ENCODE results near the gene CDC73. TPM values are rescaled to one million over a fixed set of nuclear protein-coding genes. Genes with fewer than 3 reads are reported as not detected.
A peak's percentile ranks its signal among the peaks of the same experiment; 100 is the strongest.

CDC73 gene
- total and polyA plus RNA-seq, 2 of the 13 experiments (the other 11 are each of a cell fraction or from before 2014, with no cell fraction given): 20.2 to 26.3 TPM

DNA sequence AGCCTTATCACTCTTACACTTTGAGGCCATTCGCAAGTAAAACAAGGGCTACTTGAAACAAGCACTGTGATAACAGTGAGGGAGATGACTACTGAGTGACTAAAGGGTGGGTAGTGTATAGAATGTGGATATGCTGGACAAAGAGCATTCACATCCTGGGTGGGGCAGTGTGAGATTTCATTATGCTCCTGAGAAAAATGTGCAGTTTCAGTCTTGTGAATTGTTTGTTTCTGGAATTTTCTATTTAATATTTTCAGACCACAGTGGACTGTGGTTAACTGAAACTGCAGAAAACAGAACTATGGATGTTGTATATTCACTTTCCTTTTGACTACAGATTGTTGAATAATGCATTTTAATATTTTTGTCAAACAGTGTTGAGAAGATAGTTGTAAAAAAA is 89.7 kb downstream of the CDC73 start:
- no peak for FAIRE-seq
- no peak for ATAC-seq

More for the DNA sequence above, 89.7 kb downstream of the CDC73 start:
- TF ChIP-seq HCFC1 (IDR thresholded peaks at IDR 0.05; ENCODE audit: low read depth, low read length): no peak
- TF ChIP-seq MED8 (CRISPR knock-in tag; IDR thresholded peaks at IDR 0.05; ENCODE audit: insufficient replicate concordance): no peak
- no peak for TF ChIP-seq POGZ (CRISPR knock-in tag; IDR thresholded peaks at IDR 0.05)
- TF ChIP-seq RFX5 (IDR thresholded peaks at IDR 0.05; ENCODE audit: low read depth, low read length): no peak
- TF ChIP-seq, protein P1, sequence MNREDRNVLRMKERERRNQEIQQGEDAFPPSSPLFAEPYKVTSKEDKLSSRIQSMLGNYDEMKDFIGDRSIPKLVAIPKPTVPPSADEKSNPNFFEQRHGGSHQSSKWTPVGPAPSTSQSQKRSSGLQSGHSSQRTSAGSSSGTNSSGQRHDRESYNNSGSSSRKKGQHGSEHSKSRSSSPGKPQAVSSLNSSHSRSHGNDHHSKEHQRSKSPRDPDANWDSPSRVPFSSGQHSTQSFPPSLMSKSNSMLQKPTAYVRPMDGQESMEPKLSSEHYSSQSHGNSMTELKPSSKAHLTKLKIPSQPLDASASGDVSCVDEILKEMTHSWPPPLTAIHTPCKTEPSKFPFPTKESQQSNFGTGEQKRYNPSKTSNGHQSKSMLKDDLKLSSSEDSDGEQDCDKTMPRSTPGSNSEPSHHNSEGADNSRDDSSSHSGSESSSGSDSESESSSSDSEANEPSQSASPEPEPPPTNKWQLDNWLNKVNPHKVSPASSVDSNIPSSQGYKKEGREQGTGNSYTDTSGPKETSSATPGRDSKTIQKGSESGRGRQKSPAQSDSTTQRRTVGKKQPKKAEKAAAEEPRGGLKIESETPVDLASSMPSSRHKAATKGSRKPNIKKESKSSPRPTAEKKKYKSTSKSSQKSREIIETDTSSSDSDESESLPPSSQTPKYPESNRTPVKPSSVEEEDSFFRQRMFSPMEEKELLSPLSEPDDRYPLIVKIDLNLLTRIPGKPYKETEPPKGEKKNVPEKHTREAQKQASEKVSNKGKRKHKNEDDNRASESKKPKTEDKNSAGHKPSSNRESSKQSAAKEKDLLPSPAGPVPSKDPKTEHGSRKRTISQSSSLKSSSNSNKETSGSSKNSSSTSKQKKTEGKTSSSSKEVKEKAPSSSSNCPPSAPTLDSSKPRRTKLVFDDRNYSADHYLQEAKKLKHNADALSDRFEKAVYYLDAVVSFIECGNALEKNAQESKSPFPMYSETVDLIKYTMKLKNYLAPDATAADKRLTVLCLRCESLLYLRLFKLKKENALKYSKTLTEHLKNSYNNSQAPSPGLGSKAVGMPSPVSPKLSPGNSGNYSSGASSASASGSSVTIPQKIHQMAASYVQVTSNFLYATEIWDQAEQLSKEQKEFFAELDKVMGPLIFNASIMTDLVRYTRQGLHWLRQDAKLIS (CRISPR knock-in tag; IDR thresholded peaks at IDR 0.05): no peak
- no peak for TF ChIP-seq ZNF543 (CRISPR knock-in tag; IDR thresholded peaks at IDR 0.05)
- TF ChIP-seq ZNF629 (CRISPR knock-in tag; conservative IDR thresholded peaks at IDR 0.05): no peak
- TF ChIP-seq ATM (IDR thresholded peaks at IDR 0.05; ENCODE audit: borderline replicate concordance): no peak
- TF ChIP-seq U2AF2 (IDR thresholded peaks at IDR 0.05; ENCODE audit: low read depth, low read length): no peak
- TF ChIP-seq NCOR1 (IDR thresholded peaks at IDR 0.05; ENCODE audit: borderline replicate concordance, low read length): no peak
- TF ChIP-seq, protein P2, sequence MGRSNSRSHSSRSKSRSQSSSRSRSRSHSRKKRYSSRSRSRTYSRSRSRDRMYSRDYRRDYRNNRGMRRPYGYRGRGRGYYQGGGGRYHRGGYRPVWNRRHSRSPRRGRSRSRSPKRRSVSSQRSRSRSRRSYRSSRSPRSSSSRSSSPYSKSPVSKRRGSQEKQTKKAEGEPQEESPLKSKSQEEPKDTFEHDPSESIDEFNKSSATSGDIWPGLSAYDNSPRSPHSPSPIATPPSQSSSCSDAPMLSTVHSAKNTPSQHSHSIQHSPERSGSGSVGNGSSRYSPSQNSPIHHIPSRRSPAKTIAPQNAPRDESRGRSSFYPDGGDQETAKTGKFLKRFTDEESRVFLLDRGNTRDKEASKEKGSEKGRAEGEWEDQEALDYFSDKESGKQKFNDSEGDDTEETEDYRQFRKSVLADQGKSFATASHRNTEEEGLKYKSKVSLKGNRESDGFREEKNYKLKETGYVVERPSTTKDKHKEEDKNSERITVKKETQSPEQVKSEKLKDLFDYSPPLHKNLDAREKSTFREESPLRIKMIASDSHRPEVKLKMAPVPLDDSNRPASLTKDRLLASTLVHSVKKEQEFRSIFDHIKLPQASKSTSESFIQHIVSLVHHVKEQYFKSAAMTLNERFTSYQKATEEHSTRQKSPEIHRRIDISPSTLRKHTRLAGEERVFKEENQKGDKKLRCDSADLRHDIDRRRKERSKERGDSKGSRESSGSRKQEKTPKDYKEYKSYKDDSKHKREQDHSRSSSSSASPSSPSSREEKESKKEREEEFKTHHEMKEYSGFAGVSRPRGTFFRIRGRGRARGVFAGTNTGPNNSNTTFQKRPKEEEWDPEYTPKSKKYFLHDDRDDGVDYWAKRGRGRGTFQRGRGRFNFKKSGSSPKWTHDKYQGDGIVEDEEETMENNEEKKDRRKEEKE (IDR thresholded peaks at IDR 0.05): no peak
- Histone ChIP-seq H3K27me3 (ENCODE audit: control insufficient read depth in 1 of 2, insufficient read depth in 2 of 2, low read length in 2 of 2) (no peaks in the 10 kb centered on the region), H3K9ac (ENCODE audit: insufficient read depth, low read depth, low read length) (no peak overlapping the region), H3K4me3 (replicated peaks in 1 of 3; ENCODE audit: insufficient read depth in 1 of 3, low read depth in 2 of 3, low read length in 3 of 3) (no peak overlapping the region), H4K20me1 (ENCODE audit: insufficient read depth, low read length) (no peaks in the 10 kb centered on the region; the same call in 1 of the 2 replicates), H3K27ac (ENCODE audit: extremely low read length, insufficient read depth, low read length) (no peak overlapping the region), H3K9me3 (ENCODE audit: low read length) (no peaks in the 10 kb centered on the region), H3K79me2 (ENCODE audit: insufficient read depth, low read length) (no peaks in the 10 kb centered on the region), H2AFZ (ENCODE audit: low read length) (no peak overlapping the region), H3K4me1 (ENCODE audit: insufficient read depth, low read length) (peaks cover 9% of the 10 kb centered on the region; the same call in 1 of the 2 replicates), H3K4me2 (ENCODE audit: low read depth, low read length) (no peak overlapping the region), H3K36me3 (replicated peaks in 1 of 2; ENCODE audit: control insufficient read depth in 1 of 2, insufficient read depth in 2 of 2, low read length in 2 of 2) (peaks cover 1 to 23% of the 10 kb centered on the region in 2 experiments; a peak in 4 of 5 replicates)
- ChIA-PET CTCF (ENCODE audit: low intra/inter-chr PET ratio, low total read pairs) (no interaction called here), POLR2A (no interaction called here)
- DNase-seq (ENCODE audit: low spot score): peak; percentile 25
- intact Hi-C loops (cut with micrococcal nuclease; ENCODE audit: unreplicated experiment) (no loop called here), in situ Hi-C loops (cut with HindIII; ENCODE audit: extremely low pct_ligation_motif_present, low pct_unique_long_range_greater_than_20kb) (no loop called here)
- no TSS peak for BruUV-seq (replicated peaks)
- 90% methylated on average over 1 of the region's 1 CpG for WGBS (ENCODE audit: low lambda C conversion rate)

All from HepG2 (cell line).